ENCODE data around the gene SLC6A5.

Gene SLC6A5

GRCh38 chr11:20670932-20671403, 71.6 kb downstream of the SLC6A5 start:
- DNase-seq: no peak

DNA sequence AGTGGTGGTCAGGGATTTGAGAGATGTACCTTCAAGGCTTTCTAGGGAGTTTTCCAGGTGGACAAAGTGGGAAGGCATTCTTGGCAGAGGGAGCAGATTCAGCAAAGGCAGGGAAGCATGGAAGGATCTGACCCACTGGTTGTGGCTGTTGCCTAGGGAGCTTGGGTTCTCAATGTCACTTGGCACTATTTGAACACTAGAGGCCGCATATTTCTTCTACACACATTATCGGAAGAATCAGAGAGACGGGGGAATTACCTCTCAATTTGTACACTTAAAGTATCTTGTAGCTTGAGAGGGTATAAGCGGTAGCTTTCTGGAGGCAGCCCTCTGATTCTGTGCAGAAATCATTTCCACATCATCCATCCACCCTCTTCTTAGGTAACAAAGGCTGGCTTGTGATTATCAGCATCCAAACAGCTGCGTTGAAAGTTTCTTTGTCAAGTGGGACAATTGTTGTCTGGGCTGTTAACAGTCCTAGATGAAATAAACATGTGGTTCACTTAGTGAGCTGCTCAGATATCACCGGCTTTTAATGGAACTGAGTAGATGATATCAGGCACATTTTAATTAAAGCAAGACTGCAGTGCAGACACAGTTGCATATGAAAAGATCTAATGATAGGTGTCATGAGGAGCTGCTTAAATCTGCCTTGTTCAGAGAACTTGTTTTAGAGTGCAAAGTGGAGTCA, 72.6 kb downstream of the SLC6A5 start:
- peak in 1 of 2 donors; percentile 37 for DNase-seq

- DNase-seq: no peak
Measured at GRCh38 chr11:20672575-20672974, 73.2 kb downstream of the SLC6A5 start.

DNA sequence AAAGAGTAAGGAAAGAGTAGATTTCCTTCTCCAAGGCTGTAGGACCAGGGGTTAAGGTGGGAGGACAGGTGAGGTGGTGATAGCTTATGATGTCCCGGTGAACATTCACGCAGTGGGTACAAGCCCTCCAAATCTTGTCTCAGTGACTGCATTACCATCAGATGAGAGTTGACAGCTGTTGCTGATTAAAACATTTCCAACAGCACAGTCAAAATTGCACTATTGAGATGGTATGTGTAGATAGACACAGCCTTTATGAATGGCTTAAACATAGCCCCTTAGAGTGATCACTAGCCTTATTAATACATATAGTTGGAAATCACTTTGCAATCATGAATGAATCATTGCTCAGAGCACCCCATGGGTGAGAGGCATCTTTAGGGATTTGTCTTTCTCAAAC, 77.2 kb downstream of the SLC6A5 start:
- no peak for DNase-seq

GRCh38 chr11:20688761-20689160, 89.4 kb downstream of the SLC6A5 start:
- no peak for DNase-seq

DNA sequence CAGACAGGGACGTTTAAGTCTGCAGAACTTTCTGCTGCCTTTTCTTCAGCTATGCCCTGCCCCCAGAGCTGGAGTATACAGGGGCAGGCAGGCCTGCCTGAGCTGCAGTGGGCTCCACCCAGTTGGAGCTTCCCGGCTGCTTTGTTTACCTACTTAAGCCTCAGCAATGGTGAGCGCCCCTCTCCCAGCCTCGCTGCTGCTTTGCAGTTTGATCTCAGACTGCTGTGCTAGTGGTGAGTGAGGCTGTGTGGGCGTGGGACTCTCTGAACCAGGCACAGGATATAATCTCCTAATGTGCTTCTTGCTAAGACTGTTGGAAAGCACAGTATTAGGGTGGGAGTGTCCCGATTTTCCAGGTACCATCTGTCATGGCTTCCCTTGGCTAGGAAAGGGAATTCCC, 108.5 kb downstream of the SLC6A5 start:
- no peak for DNase-seq
